ENCODE measurements around the gene IL2RA.

- no peak for TF ChIP-seq CTCF (IDR thresholded peaks at IDR 0.05; ENCODE audit: low read length)
- TF ChIP-seq EZH2 (IDR thresholded peaks at IDR 0.05; ENCODE audit: borderline replicate concordance, low read length) = no peak
Measured at GRCh38 chr10:6054884-6055283, 7.3 kb downstream of the IL2RA start.
